ENCODE measurements around the gene MTX2.

The MTX2 gene

GRCh38 chr2:176328149-176328548, 58.9 kb downstream of the MTX2 start:
- no peak overlapping the region for H3K4me3 ChIP-seq (ENCODE audit: low read length)
- DNase-seq (ENCODE audit: low read depth) = no peak
- TF ChIP-seq, protein P1, sequence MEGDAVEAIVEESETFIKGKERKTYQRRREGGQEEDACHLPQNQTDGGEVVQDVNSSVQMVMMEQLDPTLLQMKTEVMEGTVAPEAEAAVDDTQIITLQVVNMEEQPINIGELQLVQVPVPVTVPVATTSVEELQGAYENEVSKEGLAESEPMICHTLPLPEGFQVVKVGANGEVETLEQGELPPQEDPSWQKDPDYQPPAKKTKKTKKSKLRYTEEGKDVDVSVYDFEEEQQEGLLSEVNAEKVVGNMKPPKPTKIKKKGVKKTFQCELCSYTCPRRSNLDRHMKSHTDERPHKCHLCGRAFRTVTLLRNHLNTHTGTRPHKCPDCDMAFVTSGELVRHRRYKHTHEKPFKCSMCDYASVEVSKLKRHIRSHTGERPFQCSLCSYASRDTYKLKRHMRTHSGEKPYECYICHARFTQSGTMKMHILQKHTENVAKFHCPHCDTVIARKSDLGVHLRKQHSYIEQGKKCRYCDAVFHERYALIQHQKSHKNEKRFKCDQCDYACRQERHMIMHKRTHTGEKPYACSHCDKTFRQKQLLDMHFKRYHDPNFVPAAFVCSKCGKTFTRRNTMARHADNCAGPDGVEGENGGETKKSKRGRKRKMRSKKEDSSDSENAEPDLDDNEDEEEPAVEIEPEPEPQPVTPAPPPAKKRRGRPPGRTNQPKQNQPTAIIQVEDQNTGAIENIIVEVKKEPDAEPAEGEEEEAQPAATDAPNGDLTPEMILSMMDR (IDR thresholded peaks at IDR 0.05; ENCODE audit: insufficient read depth, low read depth, low read length, missing control alignments) = no peak

DNA sequence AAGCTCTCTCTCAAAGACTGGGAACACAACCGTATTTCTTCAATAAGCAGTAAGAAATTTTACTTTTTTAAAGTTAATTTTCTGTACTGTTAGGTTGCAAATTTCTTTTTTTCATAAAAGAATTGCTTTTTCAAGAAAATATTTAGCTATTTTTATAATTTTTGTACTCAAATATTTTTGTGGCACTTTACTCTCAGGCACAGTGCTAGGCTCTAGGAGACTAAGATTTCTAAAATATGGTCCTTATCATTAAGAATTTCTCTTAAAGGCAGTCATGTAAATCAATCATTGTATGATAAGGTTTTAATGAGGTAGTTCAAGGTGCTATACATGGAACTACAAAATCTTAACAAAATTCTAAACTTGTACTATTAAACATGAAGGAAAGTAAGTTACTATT, 61.4 kb downstream of the MTX2 start:
- DNase-seq (ENCODE audit: low read depth) = no peak
- H3K4me3 ChIP-seq (ENCODE audit: low read length) = no peak overlapping the region
- TF ChIP-seq, protein P1 (IDR thresholded peaks at IDR 0.05; ENCODE audit: insufficient read depth, low read depth, low read length, missing control alignments) = no peak

DNA sequence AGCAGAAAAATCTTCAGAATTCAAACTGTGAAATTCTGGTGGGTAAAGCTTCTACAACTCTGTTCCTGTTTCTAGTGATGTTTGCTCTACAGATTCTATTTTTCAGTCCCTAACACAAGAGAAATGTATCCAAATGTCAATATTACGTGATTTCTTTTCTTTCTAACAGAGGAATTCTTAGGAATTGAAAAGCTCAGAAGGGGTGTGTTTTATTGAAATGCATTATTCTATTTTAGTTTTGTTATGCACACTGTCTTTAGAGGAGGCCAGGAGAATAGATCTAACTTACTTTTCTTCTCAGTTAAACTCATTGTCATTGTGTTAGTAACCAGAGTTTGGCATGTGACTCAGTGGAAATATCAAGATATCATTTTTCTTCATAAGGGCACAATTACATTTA, 62.4 kb downstream of the MTX2 start:
- no peak for DNase-seq (ENCODE audit: low read depth)
- H3K4me3 ChIP-seq (ENCODE audit: low read length) = no peak overlapping the region
- TF ChIP-seq, protein P1 (IDR thresholded peaks at IDR 0.05; ENCODE audit: insufficient read depth, low read depth, low read length, missing control alignments) = no peak

DNA sequence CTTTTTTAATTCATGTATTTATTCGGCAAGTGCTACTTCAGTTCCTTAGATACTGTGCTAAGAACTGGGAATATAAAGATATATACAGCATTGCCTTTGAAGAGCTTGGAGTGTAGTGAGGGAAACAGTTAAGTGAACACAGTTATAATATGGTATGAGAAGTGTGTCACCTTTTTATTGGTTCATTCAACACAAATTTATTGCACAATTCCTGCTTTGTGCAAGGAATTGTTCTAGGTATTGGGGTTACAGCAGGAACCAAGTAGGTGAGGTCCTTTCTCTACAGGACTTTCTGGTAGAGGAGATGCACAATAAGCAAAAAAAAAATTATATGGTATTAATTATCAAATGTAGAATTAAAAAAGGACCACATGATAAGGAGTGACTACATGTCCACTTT, 65.5 kb downstream of the MTX2 start:
- TF ChIP-seq, protein P1 (IDR thresholded peaks at IDR 0.05; ENCODE audit: insufficient read depth, low read depth, low read length, missing control alignments) = no peak
- no peak overlapping the region for H3K4me3 ChIP-seq (ENCODE audit: low read length)
- no peak for DNase-seq (ENCODE audit: low read depth)

DNA sequence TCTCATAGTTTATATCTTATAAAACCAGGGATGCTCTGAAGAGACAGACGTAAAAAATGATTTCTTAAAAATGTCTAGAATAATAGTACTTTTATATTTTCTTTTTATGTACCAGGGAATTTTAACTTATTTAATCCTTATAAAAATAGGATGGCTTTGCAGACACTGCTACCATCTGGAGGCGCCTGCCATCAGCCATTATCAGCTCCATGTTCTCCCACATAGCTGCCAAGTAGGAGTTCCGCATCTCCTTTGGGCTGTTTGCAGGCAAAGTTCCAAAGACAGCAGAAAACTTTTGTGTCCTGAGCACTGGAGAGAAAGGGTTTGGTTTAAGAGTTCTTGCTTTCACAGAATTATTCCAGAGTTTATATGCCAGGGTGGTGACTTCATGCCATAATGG, 69.2 kb downstream of the MTX2 start:
- H3K4me3 ChIP-seq (ENCODE audit: low read length) = no peak overlapping the region
- DNase-seq (ENCODE audit: low read depth) = no peak
- TF ChIP-seq, protein P1 (IDR thresholded peaks at IDR 0.05; ENCODE audit: insufficient read depth, low read depth, low read length, missing control alignments) = no peak

GRCh38 chr2:176339208-176339607, 70.0 kb downstream of the MTX2 start:
- H3K4me3 ChIP-seq (ENCODE audit: low read length) = no peak overlapping the region
- no peak for DNase-seq (ENCODE audit: low read depth)
- TF ChIP-seq, protein P1 (IDR thresholded peaks at IDR 0.05; ENCODE audit: insufficient read depth, low read depth, low read length, missing control alignments) = no peak

GRCh38 chr2:176356251-176356650, 87.0 kb downstream of the MTX2 start:
- TF ChIP-seq, protein P1 (IDR thresholded peaks at IDR 0.05; ENCODE audit: insufficient read depth, low read depth, low read length, missing control alignments) = no peak
- no peak for DNase-seq (ENCODE audit: low read depth)
- H3K4me3 ChIP-seq (ENCODE audit: low read length) = no peak overlapping the region
